ENCODE data around the gene TTLL13. TPM values are rescaled to one million over a fixed set of nuclear protein-coding genes. Genes with fewer than 3 reads are reported as not detected.

TTLL13 gene
- total RNA-seq, 3 donors from 2014 or later (not counting 1 experiment from before 2014, with no cell fraction given): 0.18 to 2.2 (median 1.2) TPM

DNA sequence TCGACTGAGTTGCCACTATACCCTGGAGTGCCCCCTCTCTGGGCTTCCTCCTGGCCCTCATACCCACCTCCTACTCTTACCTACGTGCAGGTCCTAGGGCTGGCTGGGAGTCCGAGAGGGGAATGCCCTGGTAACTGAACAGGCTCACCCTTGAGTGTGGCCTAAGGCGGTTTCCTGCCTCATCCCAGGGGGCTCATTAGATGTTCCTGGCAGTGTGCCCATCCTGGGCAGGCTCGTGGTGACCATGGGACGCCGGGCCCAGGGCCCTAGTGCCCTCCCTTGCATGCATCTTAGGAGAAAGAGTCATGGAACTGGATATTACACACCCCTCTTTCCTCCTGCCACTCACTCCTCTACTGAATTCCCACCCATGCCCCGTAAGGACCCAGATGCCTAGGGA is 45.4 kb upstream of the TTLL13 start:
- H3K4me3 Mint-ChIP-seq: no peak overlapping the region
- H3K9me3 Mint-ChIP-seq: no peaks in the 10 kb centered on the region
- WGBS (ENCODE audit: insufficient coverage): 84% methylated on average over 7 of the region's 8 CpGs
- Histone ChIP-seq H3K36me3 (ENCODE audit: control insufficient read depth, insufficient read depth, low read length) (peaks cover 5% of the 10 kb centered on the region), H3K4me1 (ENCODE audit: control insufficient read depth, insufficient read depth, low read length) (peaks cover 32% of the 10 kb centered on the region), H3K27ac (ENCODE audit: low read length) (no peak overlapping the region), H3K9me3 (ENCODE audit: control insufficient read depth, insufficient read depth, low read length) (no peaks in the 10 kb centered on the region), H3K4me3 (ENCODE audit: low read length) (no peak overlapping the region), H3K27me3 (ENCODE audit: control insufficient read depth, insufficient read depth, low read length) (no peaks in the 10 kb centered on the region)
- ATAC-seq (no peak), DNase-seq (no peak)
- intact Hi-C loops (cut with micrococcal nuclease): no loop called here
- H3K27ac Mint-ChIP-seq: no peak overlapping the region
- H3K27me3 Mint-ChIP-seq (ENCODE audit: low read depth in 2 of 2): no peaks in the 10 kb centered on the region
- peaks cover 8 to 23% of the 10 kb centered on the region in 2 donors for H3K4me1 Mint-ChIP-seq
- TF ChIP-seq, protein P1, sequence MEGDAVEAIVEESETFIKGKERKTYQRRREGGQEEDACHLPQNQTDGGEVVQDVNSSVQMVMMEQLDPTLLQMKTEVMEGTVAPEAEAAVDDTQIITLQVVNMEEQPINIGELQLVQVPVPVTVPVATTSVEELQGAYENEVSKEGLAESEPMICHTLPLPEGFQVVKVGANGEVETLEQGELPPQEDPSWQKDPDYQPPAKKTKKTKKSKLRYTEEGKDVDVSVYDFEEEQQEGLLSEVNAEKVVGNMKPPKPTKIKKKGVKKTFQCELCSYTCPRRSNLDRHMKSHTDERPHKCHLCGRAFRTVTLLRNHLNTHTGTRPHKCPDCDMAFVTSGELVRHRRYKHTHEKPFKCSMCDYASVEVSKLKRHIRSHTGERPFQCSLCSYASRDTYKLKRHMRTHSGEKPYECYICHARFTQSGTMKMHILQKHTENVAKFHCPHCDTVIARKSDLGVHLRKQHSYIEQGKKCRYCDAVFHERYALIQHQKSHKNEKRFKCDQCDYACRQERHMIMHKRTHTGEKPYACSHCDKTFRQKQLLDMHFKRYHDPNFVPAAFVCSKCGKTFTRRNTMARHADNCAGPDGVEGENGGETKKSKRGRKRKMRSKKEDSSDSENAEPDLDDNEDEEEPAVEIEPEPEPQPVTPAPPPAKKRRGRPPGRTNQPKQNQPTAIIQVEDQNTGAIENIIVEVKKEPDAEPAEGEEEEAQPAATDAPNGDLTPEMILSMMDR (IDR thresholded peaks at IDR 0.05): no peak
- no peaks in the 10 kb centered on the region for H3K36me3 Mint-ChIP-seq

DNA sequence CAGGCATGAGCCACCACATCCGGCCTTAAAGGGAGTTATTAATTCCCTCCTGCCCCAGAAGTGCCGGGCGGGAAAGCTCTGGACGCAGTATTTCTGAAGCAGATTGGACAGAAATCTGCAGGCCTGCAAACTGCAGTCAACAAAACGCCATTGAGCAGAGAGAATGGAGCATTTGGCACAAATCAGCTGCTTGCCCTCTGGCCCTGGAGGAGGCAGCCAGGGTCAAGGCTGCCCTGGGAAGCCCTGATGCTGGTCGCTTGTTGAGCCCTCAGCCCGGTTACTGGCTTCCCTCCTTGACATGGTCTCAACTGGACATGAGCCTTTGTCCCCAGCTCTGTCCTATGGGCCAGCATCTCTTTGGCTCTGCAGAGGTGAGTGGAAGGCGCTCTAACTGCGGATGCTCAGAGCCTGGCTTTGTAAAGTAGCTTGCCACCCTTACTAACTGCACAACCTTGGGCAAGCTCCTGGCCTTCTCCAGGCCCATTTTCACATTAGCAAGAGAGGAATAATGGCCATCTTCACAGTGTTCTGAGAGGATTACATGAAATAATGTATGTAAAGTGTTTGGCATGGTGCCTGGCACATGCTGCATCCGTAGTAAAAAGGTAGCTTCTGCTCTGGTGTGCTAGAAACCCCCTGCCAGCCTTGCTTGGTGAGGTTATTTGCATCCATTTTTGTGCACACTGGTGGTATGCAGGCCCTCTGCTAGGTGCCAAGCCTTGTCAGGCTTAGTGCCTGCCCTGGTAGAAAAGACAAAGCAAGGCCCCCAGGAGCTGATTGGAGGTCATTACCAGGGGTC is 44.1 kb upstream of the TTLL13 start:
- Histone ChIP-seq H3K4me1 (ENCODE audit: control insufficient read depth, insufficient read depth, low read length) (peaks cover 39% of the 10 kb centered on the region), H3K27ac (ENCODE audit: low read length) (no peak overlapping the region), H3K36me3 (ENCODE audit: control insufficient read depth, insufficient read depth, low read length) (peaks cover 5% of the 10 kb centered on the region), H3K4me3 (ENCODE audit: low read length) (no peak overlapping the region), H3K27me3 (ENCODE audit: control insufficient read depth, insufficient read depth, low read length) (no peaks in the 10 kb centered on the region), H3K9me3 (ENCODE audit: control insufficient read depth, insufficient read depth, low read length) (no peaks in the 10 kb centered on the region)
- no peak overlapping the region for H3K27ac Mint-ChIP-seq
- TF ChIP-seq, protein P1 (IDR thresholded peaks at IDR 0.05): no peak
- DNase-seq (no peak), ATAC-seq (no peak)
- 84% methylated on average over 10 of the region's 10 CpGs for WGBS (ENCODE audit: insufficient coverage)
- intact Hi-C loops (cut with micrococcal nuclease): no loop called here
- no peak overlapping the region for H3K4me3 Mint-ChIP-seq
- H3K4me1 Mint-ChIP-seq: peaks cover 8 to 24% of the 10 kb centered on the region in 2 donors
- no peaks in the 10 kb centered on the region for H3K36me3 Mint-ChIP-seq
- H3K9me3 Mint-ChIP-seq: no peaks in the 10 kb centered on the region
- H3K27me3 Mint-ChIP-seq (ENCODE audit: low read depth in 2 of 2): no peaks in the 10 kb centered on the region

DNA sequence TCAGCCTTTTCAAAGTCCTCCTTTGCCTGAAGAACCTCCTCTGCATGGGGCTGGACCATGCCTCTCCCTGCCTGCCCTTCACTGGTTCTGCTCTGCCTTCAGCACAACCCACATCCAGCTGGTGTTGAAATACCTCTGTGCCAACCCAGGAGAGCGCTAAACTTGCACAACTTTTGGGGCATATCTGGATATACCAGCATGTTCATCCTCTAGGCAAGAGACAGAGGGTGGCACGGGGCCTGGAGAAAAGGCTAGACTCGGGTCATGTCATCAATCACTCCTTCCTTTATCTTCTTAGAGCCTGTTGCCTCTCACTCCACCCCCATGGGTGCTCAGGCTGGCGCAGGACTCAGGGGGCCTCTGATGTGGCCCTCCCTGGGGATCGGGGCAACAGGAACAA is 43.5 kb upstream of the TTLL13 start:
- H3K27me3 Mint-ChIP-seq (ENCODE audit: low read depth in 2 of 2): no peaks in the 10 kb centered on the region
- WGBS (ENCODE audit: insufficient coverage): 85% methylated on average over 5 of the region's 5 CpGs
- no peaks in the 10 kb centered on the region for H3K27me3 ChIP-seq (ENCODE audit: control insufficient read depth, insufficient read depth, low read length)
- no peak overlapping the region for H3K4me3 Mint-ChIP-seq
- H3K27ac ChIP-seq (ENCODE audit: low read length): no peak overlapping the region
- no peaks in the 10 kb centered on the region for H3K36me3 Mint-ChIP-seq
- H3K4me3 ChIP-seq (ENCODE audit: low read length): no peak overlapping the region
- peaks cover 34% of the 10 kb centered on the region for H3K4me1 ChIP-seq (ENCODE audit: control insufficient read depth, insufficient read depth, low read length)
- H3K27ac Mint-ChIP-seq: no peak overlapping the region
- no peak for ATAC-seq
- TF ChIP-seq, protein P1 (IDR thresholded peaks at IDR 0.05): no peak
- no peaks in the 10 kb centered on the region for H3K9me3 ChIP-seq (ENCODE audit: control insufficient read depth, insufficient read depth, low read length)
- H3K36me3 ChIP-seq (ENCODE audit: control insufficient read depth, insufficient read depth, low read length): peaks cover 5% of the 10 kb centered on the region
- peaks cover 8 to 19% of the 10 kb centered on the region in 2 donors for H3K4me1 Mint-ChIP-seq
- no peak for DNase-seq
- H3K9me3 Mint-ChIP-seq: no peaks in the 10 kb centered on the region
- intact Hi-C loops (cut with micrococcal nuclease): no loop called here

DNA sequence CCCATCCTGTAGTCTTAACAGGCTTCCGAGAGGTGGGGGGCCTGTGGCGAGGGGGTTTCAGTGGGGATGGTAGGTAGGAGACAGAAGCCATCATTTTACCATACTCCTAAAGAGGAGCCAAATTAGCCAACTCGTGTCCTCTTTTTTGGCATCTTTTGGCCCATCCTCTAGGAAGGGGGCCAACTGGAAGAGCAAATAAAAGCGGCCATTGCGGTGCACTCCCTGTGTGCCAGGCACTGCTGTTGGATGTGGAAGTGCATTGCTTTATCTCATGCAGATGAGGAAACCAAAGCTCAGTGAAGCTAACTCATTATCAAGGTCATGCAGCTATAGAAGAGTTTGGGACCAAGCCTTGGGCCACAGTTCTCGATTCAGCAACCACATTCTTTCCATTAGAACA is 42.1 kb upstream of the TTLL13 start:
- no peak for ATAC-seq
- Mint-ChIP-seq H3K27me3 (ENCODE audit: low read depth in 2 of 2) (no peaks in the 10 kb centered on the region), H3K27ac (no peak overlapping the region), H3K4me3 (no peak overlapping the region), H3K4me1 (peaks cover 7 to 18% of the 10 kb centered on the region in 2 donors), H3K36me3 (no peaks in the 10 kb centered on the region), H3K9me3 (no peaks in the 10 kb centered on the region)
- Histone ChIP-seq H3K9me3 (ENCODE audit: control insufficient read depth, insufficient read depth, low read length) (no peaks in the 10 kb centered on the region), H3K4me1 (ENCODE audit: control insufficient read depth, insufficient read depth, low read length) (peaks cover 38% of the 10 kb centered on the region), H3K36me3 (ENCODE audit: control insufficient read depth, insufficient read depth, low read length) (peaks cover 5% of the 10 kb centered on the region), H3K4me3 (ENCODE audit: low read length) (no peak overlapping the region), H3K27me3 (ENCODE audit: control insufficient read depth, insufficient read depth, low read length) (no peaks in the 10 kb centered on the region), H3K27ac (ENCODE audit: low read length) (no peak overlapping the region)
- WGBS (ENCODE audit: insufficient coverage): 96% methylated on average over 4 of the region's 6 CpGs
- no peak for DNase-seq
- intact Hi-C loops (cut with micrococcal nuclease): no loop called here
- TF ChIP-seq, protein P1 (IDR thresholded peaks at IDR 0.05): no peak
